Hepatic stellate cell (primary cell): ENCODE measurements around the gene SEH1L.
A peak's percentile ranks its signal among the peaks of the same experiment; 100 is the strongest.

ENCODE experiments used
- DNase-seq: peaks from one replicate; pipeline ENCODE4 v3.0.0; 2011; ENCODE audit warnings: low spot score

SEH1L gene

DNA sequence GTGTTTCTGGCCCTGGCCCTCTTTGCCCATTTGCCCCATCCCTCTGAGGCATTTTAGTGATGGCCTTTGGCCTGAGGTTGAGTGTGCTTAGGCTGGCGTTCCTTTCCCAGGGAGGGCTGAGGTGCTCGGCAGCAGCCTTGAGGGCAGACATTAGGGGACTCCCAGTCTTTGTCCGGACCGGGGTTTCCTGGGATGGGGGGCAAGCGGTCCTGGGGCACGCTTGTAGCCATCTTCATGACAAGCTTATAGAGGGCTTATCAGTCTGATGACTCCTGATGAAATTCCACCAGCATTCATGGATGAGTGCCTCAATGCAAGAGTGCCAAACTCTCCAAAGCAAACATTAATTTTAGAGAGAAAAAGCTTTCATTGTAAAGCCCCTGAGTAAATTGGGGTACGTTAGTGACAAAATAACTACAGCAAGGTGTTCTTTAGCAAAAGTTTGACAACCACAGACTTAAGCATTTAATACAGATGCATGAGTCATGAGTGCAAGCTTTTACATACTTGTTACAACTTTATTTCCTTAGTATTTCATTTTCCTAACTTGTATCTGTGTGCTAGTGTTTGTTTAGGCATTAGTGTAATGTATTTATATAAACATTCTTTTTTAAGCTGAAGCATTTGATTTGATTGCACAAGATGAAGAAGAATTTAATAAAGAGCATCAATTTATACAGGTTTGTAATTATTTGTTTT is 89.0 kb downstream of the SEH1L start:
- peak; percentile 28 for DNase-seq
